GM12875 (cell line): ENCODE measurements around the gene HOXC11.

Source experiments
- H3K4me3 ChIP-seq: one replicate; pipeline ENCODE4 v1.5.1; 2011; ENCODE audit warnings: low read depth, low read length, control low read depth
- CTCF ChIP-seq: IDR thresholded peaks from 2 replicates; pipeline ENCODE4 v1.5.1; 2011; ENCODE audit warnings: low read depth, mild to moderate bottlenecking, control low read depth, inconsistent platforms, low read length, moderate library complexity, borderline replicate concordance; ENCODE audit not compliant: insufficient read depth

HOXC11 gene

GRCh38 chr12:53931844-53932581 is 40.9 kb upstream of the HOXC11 start:
- no peak overlapping the region for H3K4me3 ChIP-seq
- no peak for TF ChIP-seq CTCF

GRCh38 chr12:53932915-53933314 is 40.0 kb upstream of the HOXC11 start:
- no peak for TF ChIP-seq CTCF
- H3K4me3 ChIP-seq = no peak overlapping the region

GRCh38 chr12:53935383-53936341 is 37.3 kb upstream of the HOXC11 start:
- TF ChIP-seq CTCF = no peak
- no peak overlapping the region for H3K4me3 ChIP-seq

GRCh38 chr12:53937099-53937498 is 35.8 kb upstream of the HOXC11 start:
- no peak for TF ChIP-seq CTCF
- H3K4me3 ChIP-seq = no peak overlapping the region

- H3K4me3 ChIP-seq = no peak overlapping the region
- no peak for TF ChIP-seq CTCF
These were observed 35.2 kb upstream of the HOXC11 start for GRCh38 chr12:53937596-53938325.

GRCh38 chr12:53938326-53939140 is 34.4 kb upstream of the HOXC11 start, which contains the start of gene HOXC13:
Gene HOXC13, plus strand, starts transcription at chr12:53938831. Its CDS starts 76 bp downstream, at chr12:53938907.
- no peak for TF ChIP-seq CTCF
- no peak within 1 kb of the TSS for H3K4me3 ChIP-seq
